ENCODE results near the gene FBXO42.
"Not testable (repeated sequence)": the region's sequence is repeated elsewhere in the genome, so short reads cannot be mapped to it uniquely, and the experiment has no call there.

Gene FBXO42

GRCh38 chr1:16343276-16343675 lies 9.0 kb downstream of the FBXO42 start:
- not testable (repeated sequence) for H3K27me3 ChIP-seq (ENCODE audit: control insufficient read depth, insufficient read depth, low read length); H3K9me3 ChIP-seq (replicated peaks; ENCODE audit: low read length); H3K36me3 ChIP-seq (ENCODE audit: insufficient read depth, low read length); H3K4me1 ChIP-seq (ENCODE audit: control insufficient read depth, insufficient read depth, low read length); H3K4me2 ChIP-seq (ENCODE audit: low read length); H3K4me3 ChIP-seq (ENCODE audit: low read length); H3K9ac ChIP-seq (ENCODE audit: low read depth, low read length)

DNA sequence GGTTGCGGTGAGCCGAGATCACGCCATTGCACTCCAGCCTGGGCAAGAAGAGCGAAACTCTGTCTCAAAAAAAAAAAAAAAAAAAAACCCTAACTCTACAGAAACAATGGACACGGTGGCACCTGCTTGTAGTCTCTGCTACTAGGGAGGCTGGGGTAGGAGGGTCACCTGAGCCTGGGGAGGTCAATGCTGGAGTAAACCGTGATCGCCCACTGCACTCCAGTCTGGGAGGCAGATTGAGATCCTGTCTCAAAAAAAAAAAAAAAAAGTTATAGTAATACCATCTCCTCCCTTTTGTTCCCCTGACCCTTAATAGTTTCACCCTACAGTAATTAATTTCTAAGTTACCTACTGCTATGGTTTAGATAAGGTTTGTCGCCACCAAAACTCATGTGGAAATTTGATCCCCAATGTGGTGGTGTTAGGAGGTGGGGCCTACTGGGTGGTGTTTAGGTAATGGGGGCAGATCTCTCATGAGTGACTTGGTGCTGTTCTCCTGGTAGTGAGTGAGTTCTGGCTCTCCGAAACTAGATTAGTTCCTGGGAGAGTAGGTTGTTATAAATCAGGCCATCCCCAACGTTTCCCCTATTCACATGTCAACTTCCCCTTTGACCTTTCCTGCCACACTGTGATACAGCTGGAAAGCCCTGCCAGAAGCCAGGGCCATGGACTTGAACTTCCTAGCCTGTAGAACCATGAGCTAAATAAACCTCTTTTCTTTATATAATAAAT lies 9.8 kb downstream of the FBXO42 start:
- no peaks in the 10 kb centered on the region for H3K4me1 ChIP-seq (ENCODE audit: control insufficient read depth, insufficient read depth, low read length)
- H3K27me3 ChIP-seq (ENCODE audit: control insufficient read depth, insufficient read depth, low read length), result no peaks in the 10 kb centered on the region
- no peak overlapping the region for H3K4me3 ChIP-seq (ENCODE audit: low read length)
- H3K4me2 ChIP-seq (ENCODE audit: low read length), result no peak overlapping the region
- H3K9ac ChIP-seq (ENCODE audit: low read depth, low read length), result no peak overlapping the region
- H3K9me3 ChIP-seq (replicated peaks; ENCODE audit: low read length), result no peaks in the 10 kb centered on the region
- no peaks in the 10 kb centered on the region for H3K36me3 ChIP-seq (ENCODE audit: insufficient read depth, low read length)

DNA sequence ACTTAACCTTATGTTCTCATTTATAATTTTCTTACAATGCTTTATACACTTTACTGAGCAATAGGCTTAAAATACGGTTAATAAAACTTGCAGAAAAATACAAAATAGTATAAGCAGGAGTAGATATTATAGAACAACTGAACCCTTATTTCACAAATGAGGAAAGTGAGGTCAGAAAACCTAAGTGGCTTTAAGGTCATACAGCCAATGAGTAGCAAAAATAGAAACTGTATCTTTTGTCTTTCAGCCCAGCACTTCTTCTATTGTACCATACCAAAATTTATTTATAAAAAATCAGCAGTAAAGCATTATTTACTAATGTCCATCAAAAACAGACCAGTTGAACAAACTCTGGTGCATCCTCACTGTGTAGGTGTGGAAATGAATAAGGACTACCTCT lies 11.6 kb downstream of the FBXO42 start:
- no peaks in the 10 kb centered on the region for H3K9me3 ChIP-seq (replicated peaks; ENCODE audit: low read length)
- no peak overlapping the region for H3K4me2 ChIP-seq (ENCODE audit: low read length)
- H3K27me3 ChIP-seq (ENCODE audit: control insufficient read depth, insufficient read depth, low read length), result no peaks in the 10 kb centered on the region
- no peaks in the 10 kb centered on the region for H3K4me1 ChIP-seq (ENCODE audit: control insufficient read depth, insufficient read depth, low read length)
- H3K4me3 ChIP-seq (ENCODE audit: low read length), result no peak overlapping the region
- H3K36me3 ChIP-seq (ENCODE audit: insufficient read depth, low read length), result no peaks in the 10 kb centered on the region
- H3K9ac ChIP-seq (ENCODE audit: low read depth, low read length), result no peak overlapping the region

GRCh38 chr1:16338961-16339360 lies 13.3 kb downstream of the FBXO42 start:
- Histone ChIP-seq H3K9me3 (replicated peaks; ENCODE audit: low read length) (no peaks in the 10 kb centered on the region), H3K9ac (ENCODE audit: low read depth, low read length) (no peak overlapping the region), H3K4me2 (ENCODE audit: low read length) (no peak overlapping the region), H3K4me1 (ENCODE audit: control insufficient read depth, insufficient read depth, low read length) (no peaks in the 10 kb centered on the region), H3K4me3 (ENCODE audit: low read length) (no peak overlapping the region), H3K36me3 (ENCODE audit: insufficient read depth, low read length) (no peaks in the 10 kb centered on the region), H3K27me3 (ENCODE audit: control insufficient read depth, insufficient read depth, low read length) (no peaks in the 10 kb centered on the region)

GRCh38 chr1:16334655-16335340 lies 17.5 kb downstream of the FBXO42 start:
- Histone ChIP-seq H3K36me3 (ENCODE audit: insufficient read depth, low read length) (no peaks in the 10 kb centered on the region), H3K27me3 (ENCODE audit: control insufficient read depth, insufficient read depth, low read length) (no peaks in the 10 kb centered on the region), H3K4me1 (ENCODE audit: control insufficient read depth, insufficient read depth, low read length) (no peaks in the 10 kb centered on the region), H3K9me3 (replicated peaks; ENCODE audit: low read length) (no peaks in the 10 kb centered on the region), H3K4me3 (ENCODE audit: low read length) (no peak overlapping the region), H3K4me2 (ENCODE audit: low read length) (no peak overlapping the region), H3K9ac (ENCODE audit: low read depth, low read length) (no peak overlapping the region)

- Histone ChIP-seq H3K9me3 (replicated peaks; ENCODE audit: low read length) (no peaks in the 10 kb centered on the region), H3K4me1 (ENCODE audit: control insufficient read depth, insufficient read depth, low read length) (peaks cover 11% of the 10 kb centered on the region), H3K27me3 (ENCODE audit: control insufficient read depth, insufficient read depth, low read length) (no peaks in the 10 kb centered on the region), H3K4me2 (ENCODE audit: low read length) (no peak overlapping the region), H3K36me3 (ENCODE audit: insufficient read depth, low read length) (peaks cover 3% of the 10 kb centered on the region), H3K9ac (ENCODE audit: low read depth, low read length) (no peak overlapping the region), H3K4me3 (ENCODE audit: low read length) (no peak overlapping the region)
Measured at GRCh38 chr1:16326833-16327404, 25.4 kb downstream of the FBXO42 start.

DNA sequence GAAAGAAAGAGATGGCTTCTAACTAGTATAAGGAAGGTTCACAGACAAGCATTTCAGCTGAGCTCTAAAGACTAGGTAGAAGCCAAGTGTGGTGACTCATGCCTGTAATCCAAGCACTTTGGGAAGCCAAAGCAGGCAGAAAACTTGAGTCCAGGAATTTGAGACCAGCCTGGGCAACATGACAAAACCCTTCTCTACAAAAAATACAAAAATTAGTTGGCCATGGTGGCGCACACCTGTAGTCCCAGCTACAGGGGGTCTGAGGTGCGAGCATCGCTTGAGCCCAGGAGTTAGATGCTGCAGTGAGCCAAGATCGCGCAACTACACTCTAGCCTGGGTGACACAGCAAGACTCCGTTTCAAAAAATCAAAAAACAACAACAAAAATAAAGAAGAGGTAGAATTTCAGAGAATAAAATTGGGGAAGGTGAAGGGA lies 27.8 kb downstream of the FBXO42 start:
- peak overlapping the region; percentile 56 for H3K4me2 ChIP-seq (ENCODE audit: low read length)
- peaks cover 11% of the 10 kb centered on the region for H3K4me1 ChIP-seq (ENCODE audit: control insufficient read depth, insufficient read depth, low read length)
- no peaks in the 10 kb centered on the region for H3K9me3 ChIP-seq (replicated peaks; ENCODE audit: low read length)
- no peak overlapping the region for H3K9ac ChIP-seq (ENCODE audit: low read depth, low read length)
- H3K27me3 ChIP-seq (ENCODE audit: control insufficient read depth, insufficient read depth, low read length), result no peaks in the 10 kb centered on the region
- H3K4me3 ChIP-seq (ENCODE audit: low read length), result no peak overlapping the region
- H3K36me3 ChIP-seq (ENCODE audit: insufficient read depth, low read length), result peaks cover 3% of the 10 kb centered on the region

- no peak overlapping the region for H3K4me2 ChIP-seq (ENCODE audit: low read length)
- peaks cover 11% of the 10 kb centered on the region for H3K4me1 ChIP-seq (ENCODE audit: control insufficient read depth, insufficient read depth, low read length)
- no peak overlapping the region for H3K4me3 ChIP-seq (ENCODE audit: low read length)
- no peaks in the 10 kb centered on the region for H3K36me3 ChIP-seq (ENCODE audit: insufficient read depth, low read length)
- H3K9me3 ChIP-seq (replicated peaks; ENCODE audit: low read length), result no peaks in the 10 kb centered on the region
- no peak overlapping the region for H3K9ac ChIP-seq (ENCODE audit: low read depth, low read length)
- H3K27me3 ChIP-seq (ENCODE audit: control insufficient read depth, insufficient read depth, low read length), result no peaks in the 10 kb centered on the region
Measured at GRCh38 chr1:16321176-16321867, 31.0 kb downstream of the FBXO42 start.

- no peak overlapping the region for H3K9ac ChIP-seq (ENCODE audit: low read depth, low read length)
- no peaks in the 10 kb centered on the region for H3K27me3 ChIP-seq (ENCODE audit: control insufficient read depth, insufficient read depth, low read length)
- H3K4me1 ChIP-seq (ENCODE audit: control insufficient read depth, insufficient read depth, low read length), result no peaks in the 10 kb centered on the region
- H3K4me2 ChIP-seq (ENCODE audit: low read length), result no peak overlapping the region
- no peaks in the 10 kb centered on the region for H3K9me3 ChIP-seq (replicated peaks; ENCODE audit: low read length)
- no peak overlapping the region for H3K4me3 ChIP-seq (ENCODE audit: low read length)
- peaks cover 6% of the 10 kb centered on the region for H3K36me3 ChIP-seq (ENCODE audit: insufficient read depth, low read length)
Measured at GRCh38 chr1:16318555-16318954, 33.7 kb downstream of the FBXO42 start.

DNA sequence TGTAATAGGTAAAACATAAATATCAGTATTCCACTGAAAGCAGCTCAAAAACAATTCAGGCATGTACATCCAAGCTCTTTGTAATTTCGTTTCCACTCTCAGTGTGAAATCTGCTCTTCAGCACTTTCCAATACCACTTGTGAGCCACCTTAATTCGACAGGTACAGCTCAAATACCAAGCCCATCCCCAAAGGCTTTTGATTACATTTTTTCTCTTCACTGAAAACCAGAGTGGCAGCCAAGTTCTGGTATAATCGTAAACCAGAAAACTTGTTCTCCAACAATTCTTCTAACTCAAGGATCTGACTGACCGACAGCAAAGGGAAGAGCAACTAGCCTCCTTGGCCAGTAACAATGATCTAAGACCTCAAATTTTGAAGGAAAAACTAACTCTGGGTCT lies 36.8 kb downstream of the FBXO42 start:
- Histone ChIP-seq H3K27me3 (ENCODE audit: control insufficient read depth, insufficient read depth, low read length) (no peaks in the 10 kb centered on the region), H3K4me1 (ENCODE audit: control insufficient read depth, insufficient read depth, low read length) (no peaks in the 10 kb centered on the region), H3K4me3 (ENCODE audit: low read length) (no peak overlapping the region), H3K4me2 (ENCODE audit: low read length) (no peak overlapping the region), H3K9ac (ENCODE audit: low read depth, low read length) (no peak overlapping the region), H3K9me3 (replicated peaks; ENCODE audit: low read length) (no peaks in the 10 kb centered on the region), H3K36me3 (ENCODE audit: insufficient read depth, low read length) (peaks cover 22% of the 10 kb centered on the region)

GRCh38 chr1:16307222-16307621 lies 45.1 kb downstream of the FBXO42 start:
- H3K4me2 ChIP-seq (ENCODE audit: low read length), result no peak overlapping the region
- H3K4me1 ChIP-seq (ENCODE audit: control insufficient read depth, insufficient read depth, low read length), result no peaks in the 10 kb centered on the region
- H3K4me3 ChIP-seq (ENCODE audit: low read length), result no peak overlapping the region
- H3K27me3 ChIP-seq (ENCODE audit: control insufficient read depth, insufficient read depth, low read length), result no peaks in the 10 kb centered on the region
- no peaks in the 10 kb centered on the region for H3K9me3 ChIP-seq (replicated peaks; ENCODE audit: low read length)
- H3K9ac ChIP-seq (ENCODE audit: low read depth, low read length), result no peak overlapping the region
- H3K36me3 ChIP-seq (ENCODE audit: insufficient read depth, low read length), result peaks cover 41% of the 10 kb centered on the region
